SIG-M5 treated with dmso at 0.1 percent for 504 hours (cell line): ENCODE data around the gene TMEM18.

ENCODE experiments used
- DNase-seq: peaks from one replicate; lab custom pipeline; 2025; ENCODE audit not compliant: unreplicated experiment; lab: John Stamatoyannopoulos, UW

The TMEM18 gene

DNA sequence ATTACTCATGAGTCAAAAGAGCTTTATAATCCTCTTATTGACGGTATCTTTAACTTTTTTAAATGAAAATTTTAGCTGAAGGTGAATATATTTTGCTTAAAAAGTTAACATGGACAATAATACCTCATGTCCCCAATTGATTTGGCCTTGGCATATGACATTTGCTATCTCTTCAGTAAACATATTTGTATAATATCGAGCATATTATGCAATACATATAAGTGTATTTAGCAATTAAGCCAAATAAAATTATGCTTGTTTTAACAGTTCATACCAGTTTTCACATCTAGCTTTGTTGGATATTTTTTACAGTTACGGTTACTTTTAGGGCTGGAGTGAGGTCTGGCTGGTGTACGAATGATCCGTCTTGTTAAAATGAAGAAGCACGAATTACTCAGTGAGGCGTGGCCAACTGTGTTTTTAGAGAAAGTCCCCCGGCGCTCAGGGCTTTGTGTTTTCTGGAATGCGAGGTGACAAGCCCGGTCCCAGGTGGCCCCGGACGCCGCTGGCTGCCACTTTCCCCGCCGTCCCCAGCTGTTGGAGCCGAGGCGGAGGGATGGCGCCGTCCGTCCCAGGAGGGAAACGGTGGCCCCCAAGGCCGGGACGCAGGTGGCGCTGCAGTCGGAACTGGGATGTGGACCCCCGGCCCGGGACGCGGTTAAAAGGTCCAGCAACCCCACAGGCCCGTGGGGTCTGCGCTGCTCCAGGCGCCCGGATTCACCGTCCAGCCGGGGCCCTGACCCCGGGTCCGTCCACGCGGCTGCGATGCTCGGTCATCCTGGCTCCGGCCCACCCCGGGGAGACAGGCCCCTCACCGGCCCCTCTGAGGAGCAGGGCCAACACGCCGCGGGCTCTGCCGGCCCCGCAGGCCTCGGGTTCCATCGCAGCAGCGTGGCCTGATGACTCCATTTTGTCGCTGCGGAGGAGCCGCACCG lies 41.3 kb downstream of the TMEM18 start:
- no peak for DNase-seq

DNA sequence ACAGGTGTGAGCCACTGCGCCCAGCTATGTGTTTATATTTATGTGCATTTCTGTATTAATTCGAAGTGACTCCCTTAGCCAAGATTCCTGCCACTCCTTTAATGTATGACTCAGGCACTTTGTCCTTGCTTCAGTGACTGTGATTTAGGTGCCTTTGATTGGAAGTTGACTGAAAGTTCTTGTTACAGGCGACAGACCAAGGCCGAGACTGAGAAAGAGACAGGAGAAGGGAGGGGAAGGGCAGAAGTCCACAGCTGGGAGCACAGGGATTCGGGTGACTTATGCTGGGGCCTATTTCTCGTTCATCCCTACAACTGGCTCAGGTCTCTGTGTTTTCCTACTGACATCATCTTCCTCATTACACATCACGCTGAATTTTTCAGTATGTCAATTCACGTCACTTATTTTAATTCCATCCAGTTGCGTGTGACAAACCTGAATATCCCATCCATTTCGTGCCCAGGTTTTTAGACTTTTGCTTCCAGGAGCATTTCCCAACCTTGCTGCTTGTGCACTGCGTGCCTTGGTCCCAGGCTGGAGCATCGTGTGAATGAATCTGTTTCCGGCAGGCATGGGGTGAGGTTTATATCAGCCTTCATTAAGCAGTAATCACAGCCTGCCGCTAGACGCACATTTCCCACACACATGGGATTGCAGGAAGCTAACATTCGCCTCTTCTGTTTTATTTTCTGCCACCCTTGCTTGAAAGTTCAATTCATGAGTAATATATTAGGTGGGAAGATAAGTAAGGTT lies 42.4 kb downstream of the TMEM18 start:
- DNase-seq, result no peak

- DNase-seq, result no peak
Observed at GRCh38 chr2:634041-634440, 43.2 kb downstream of the TMEM18 start.

DNA sequence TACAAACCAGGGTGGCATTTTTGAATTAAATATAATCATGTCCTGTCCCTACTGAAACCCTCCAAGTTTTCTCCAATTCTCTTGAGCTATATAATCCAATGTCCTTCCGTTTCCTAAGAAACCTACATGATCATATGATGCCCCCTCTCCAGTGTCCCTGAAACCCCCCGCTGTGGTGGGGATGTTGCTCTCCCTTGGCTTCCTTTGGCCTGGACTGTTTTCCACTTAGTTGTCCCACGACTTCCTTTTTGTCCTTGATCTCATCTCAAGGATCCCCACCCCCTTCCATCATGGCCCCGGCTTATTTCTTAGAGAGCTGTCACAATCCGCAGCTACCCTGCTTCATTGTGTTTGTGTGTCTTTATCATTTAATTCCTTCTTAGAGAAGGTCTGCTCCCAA lies 43.8 kb downstream of the TMEM18 start:
- no peak for DNase-seq

DNA sequence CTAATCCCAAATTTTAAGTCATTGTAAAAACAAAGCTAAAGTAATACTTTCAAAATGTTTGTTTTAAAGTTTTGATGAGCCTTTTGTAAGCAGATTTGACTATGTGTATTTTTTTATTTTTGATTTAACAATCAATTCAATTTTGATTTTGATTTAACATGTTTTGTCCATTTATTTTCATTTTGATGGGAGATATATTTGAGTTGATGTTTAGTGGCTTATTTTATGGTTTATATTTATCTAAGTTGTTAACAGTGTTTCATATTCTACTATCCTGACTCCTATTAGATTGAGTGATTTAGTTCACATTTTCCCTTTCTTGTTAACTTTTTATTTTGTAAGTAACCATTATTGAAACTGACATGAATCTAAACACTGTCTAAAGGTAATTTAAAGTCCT lies 44.7 kb downstream of the TMEM18 start:
- DNase-seq, result no peak

DNA sequence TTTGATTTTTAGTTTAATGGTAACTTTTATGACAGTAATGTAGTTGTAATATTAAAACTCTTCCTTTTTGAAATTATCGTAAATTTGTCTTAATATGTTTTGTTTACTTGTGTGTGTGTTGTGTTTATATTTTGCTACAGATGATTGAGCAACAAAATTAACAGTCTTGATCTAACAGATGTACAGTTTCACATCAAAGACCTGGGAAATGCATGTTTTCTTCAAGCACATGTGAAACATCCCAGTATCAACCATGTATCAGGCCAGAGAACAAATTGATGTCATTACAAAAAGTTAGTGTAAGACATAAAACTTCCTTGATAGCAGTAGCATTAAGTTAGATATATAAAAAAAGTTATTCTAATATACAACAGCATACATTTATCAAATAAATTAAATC lies 45.5 kb downstream of the TMEM18 start:
- DNase-seq, result no peak

DNA sequence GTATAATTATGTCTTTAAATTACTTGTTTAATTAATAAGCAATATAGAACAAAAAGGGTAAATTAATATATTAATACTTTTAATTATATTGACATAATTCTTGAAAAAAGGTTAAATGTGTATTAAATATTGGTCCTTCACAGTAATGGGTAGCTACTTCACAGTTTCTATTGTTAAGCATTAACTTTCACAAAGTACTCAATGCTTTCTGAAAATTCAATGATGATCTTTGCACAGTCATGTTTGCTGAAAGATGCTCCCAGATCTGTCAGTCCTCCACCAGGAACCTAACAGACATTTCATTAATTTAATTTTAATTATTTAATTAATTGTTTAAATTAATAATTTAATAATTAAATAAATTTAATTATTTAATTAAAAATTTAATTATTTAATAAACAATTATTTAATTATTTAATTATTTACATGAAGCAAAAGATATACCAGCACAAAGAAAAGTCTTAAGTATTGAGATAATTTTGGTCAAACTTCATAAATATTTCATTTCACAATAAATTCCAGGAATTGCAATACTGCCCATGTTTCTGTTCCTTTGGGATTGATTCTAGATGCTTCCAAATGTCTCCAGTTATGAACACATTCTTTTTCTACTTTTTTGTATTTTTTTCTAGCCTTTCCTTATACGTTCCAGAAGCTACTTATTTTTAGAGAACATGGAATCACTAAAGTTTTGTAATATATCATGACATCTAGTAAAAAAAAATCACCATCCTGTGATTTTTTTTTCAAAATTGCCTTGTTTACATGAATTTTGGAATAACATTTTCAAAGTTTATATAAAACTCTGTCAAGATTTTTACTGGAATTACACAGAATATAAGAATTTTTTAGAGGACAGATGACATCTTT lies 46.5 kb downstream of the TMEM18 start:
- no peak for DNase-seq

GRCh38 chr2:629961-630360 lies 47.2 kb downstream of the TMEM18 start:
- no peak for DNase-seq

DNA sequence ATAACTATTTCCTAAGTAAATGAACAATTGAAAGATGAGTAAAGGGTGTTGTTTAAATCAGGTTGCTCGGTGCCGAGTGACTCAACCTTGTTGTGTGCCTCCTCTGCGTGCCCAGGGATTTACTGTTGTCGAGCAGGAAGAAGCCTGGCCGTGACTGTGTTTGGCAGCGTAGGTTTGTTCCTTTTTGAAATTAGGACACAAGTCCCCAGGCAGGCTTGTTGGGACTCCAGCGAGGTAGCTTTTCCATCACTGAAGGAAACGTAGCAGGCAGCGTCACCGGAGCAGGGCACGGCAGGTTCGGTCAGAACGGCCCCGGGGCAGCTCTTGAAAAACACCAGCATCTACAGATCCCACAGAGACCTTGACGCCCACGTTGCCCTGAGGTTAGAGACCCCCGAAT lies 48.6 kb downstream of the TMEM18 start:
- DNase-seq, result no peak

GRCh38 chr2:627926-628560 lies 49.2 kb downstream of the TMEM18 start:
- DNase-seq, result no peak

GRCh38 chr2:627340-627709 lies 49.9 kb downstream of the TMEM18 start:
- DNase-seq, result no peak

- no peak for DNase-seq
Observed at GRCh38 chr2:626491-627339, 50.5 kb downstream of the TMEM18 start.

- no peak for DNase-seq
Observed at GRCh38 chr2:625415-626333, 51.5 kb downstream of the TMEM18 start.

- no peak for DNase-seq
Observed at GRCh38 chr2:624551-625347, 52.5 kb downstream of the TMEM18 start.

GRCh38 chr2:624096-624495 lies 53.1 kb downstream of the TMEM18 start:
- DNase-seq, result no peak

DNA sequence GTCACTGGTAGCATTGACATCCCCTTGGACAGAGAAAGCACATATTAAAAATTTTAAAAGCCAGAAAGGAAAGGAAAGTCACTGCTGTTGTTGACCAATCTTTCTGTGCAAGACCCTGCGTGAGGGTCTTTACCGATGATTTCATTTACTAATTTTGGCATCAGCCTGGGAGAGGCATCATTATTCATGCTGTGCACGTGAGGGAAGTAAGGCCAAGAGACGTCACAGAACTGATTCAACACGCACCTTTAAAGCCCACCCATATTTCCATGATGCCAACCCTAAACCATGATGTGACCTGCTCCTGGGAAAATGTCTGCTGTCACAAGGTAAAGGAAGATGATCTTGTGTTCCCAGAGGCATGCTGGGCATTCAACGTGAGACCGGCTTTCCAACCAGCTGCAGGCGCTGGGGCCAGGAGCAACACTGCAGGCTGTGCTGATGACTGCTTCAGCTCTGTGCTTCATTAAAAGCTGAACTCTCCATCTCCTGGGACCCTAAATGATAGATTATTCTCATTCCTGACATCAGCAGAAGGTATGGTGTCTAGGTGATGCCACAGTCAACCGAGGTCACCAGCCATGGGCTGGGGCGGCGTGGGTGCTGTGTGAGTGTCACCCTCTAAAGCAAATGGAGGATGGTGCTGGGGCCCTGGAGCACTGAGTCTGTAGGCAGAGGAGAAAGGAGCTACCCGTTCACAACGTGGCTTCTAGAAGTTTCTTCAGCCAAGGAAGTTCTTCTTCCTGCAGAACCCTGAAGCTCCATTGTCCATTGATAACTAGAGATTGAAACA lies 53.9 kb downstream of the TMEM18 start:
- no peak for DNase-seq

DNA sequence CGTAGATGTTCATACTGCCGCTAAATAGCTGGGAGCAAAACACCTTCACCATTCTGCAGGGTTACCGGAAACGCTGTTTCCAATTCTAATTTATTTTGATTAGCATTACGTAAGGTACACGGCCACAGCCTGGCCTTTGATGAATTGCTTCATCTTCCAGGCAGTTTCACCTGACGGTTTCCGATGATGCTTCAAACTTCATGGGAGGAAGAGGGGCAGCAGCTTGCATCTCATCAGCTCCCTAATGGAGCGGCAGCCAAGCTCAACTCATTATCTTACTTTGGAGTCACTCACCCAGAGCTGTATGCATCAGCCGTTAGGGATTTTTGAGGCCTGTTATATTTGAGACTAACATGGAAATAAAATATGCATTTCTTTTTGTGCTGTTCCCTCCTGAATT lies 54.8 kb downstream of the TMEM18 start:
- DNase-seq, result no peak
